Measurements from ENCODE around the gene ZNF329.

ZNF329 gene

GRCh38 chr19:58150328-58150921 is at the start of gene ZNF329:
TSS of gene ZNF329 (minus strand) at chr19:58150789. CDS start at chr19:58129503, 21,286 bp downstream.
- Histone ChIP-seq H3K27me3 (ENCODE audit: control insufficient read depth in 2 of 2, insufficient read depth in 2 of 2, low read length in 2 of 2) (no peaks in the 10 kb centered on the region), H3K4me1 (ENCODE audit: control insufficient read depth in 2 of 2, insufficient read depth in 2 of 2, low read length in 2 of 2) (peaks cover 9 to 17% of the 10 kb centered on the region in 2 donors), H3K9me3 (ENCODE audit: control insufficient read depth in 2 of 2, low read length in 2 of 2) (peaks cover 5 to 6% of the 10 kb centered on the region in 2 donors), H3K9ac (ENCODE audit: low read depth in 1 of 2, low read length in 2 of 2) (peak within 1 kb of the TSS; percentile 66 to 79), H3K27ac (ENCODE audit: low read depth in 2 of 2, low read length in 2 of 2) (peak within 1 kb of the TSS; percentile 55 to 74), H3K4me3 (ENCODE audit: low read length in 2 of 2) (peak within 1 kb of the TSS; percentile 83), H3K36me3 (ENCODE audit: control insufficient read depth in 2 of 2, insufficient read depth in 2 of 2, low read length in 2 of 2) (no peaks in the 10 kb centered on the region)

- Histone ChIP-seq H3K4me3 (ENCODE audit: low read length in 2 of 2) (peak overlapping the region in 1 of 2 donors; percentile 37), H3K27me3 (ENCODE audit: control insufficient read depth in 2 of 2, insufficient read depth in 2 of 2, low read length in 2 of 2) (no peaks in the 10 kb centered on the region), H3K9me3 (ENCODE audit: control insufficient read depth in 2 of 2, low read length in 2 of 2) (peaks cover 77 to 79% of the 10 kb centered on the region in 2 donors), H3K9ac (ENCODE audit: low read depth in 1 of 2, low read length in 2 of 2) (no peak overlapping the region), H3K4me1 (ENCODE audit: control insufficient read depth in 2 of 2, insufficient read depth in 2 of 2, low read length in 2 of 2) (no peaks in the 10 kb centered on the region), H3K27ac (ENCODE audit: low read depth in 2 of 2, low read length in 2 of 2) (no peak overlapping the region), H3K36me3 (ENCODE audit: control insufficient read depth in 2 of 2, insufficient read depth in 2 of 2, low read length in 2 of 2) (peaks cover 59 to 72% of the 10 kb centered on the region in 2 donors)
Measured at GRCh38 chr19:58196901-58197616, 46.5 kb upstream of the ZNF329 start.

- H3K27ac ChIP-seq (ENCODE audit: low read depth in 2 of 2, low read length in 2 of 2), result peak overlapping the region; percentile 99 to 100
- H3K36me3 ChIP-seq (ENCODE audit: control insufficient read depth in 2 of 2, insufficient read depth in 2 of 2, low read length in 2 of 2), result peaks cover 19 to 25% of the 10 kb centered on the region in 2 donors
- peaks cover 30 to 47% of the 10 kb centered on the region in 2 donors for H3K9me3 ChIP-seq (ENCODE audit: control insufficient read depth in 2 of 2, low read length in 2 of 2)
- peaks cover 0 to 10% of the 10 kb centered on the region in 2 donors for H3K4me1 ChIP-seq (ENCODE audit: control insufficient read depth in 2 of 2, insufficient read depth in 2 of 2, low read length in 2 of 2)
- peak overlapping the region; percentile 77 to 94 for H3K9ac ChIP-seq (ENCODE audit: low read depth in 1 of 2, low read length in 2 of 2)
- no peaks in the 10 kb centered on the region for H3K27me3 ChIP-seq (ENCODE audit: control insufficient read depth in 2 of 2, insufficient read depth in 2 of 2, low read length in 2 of 2)
- H3K4me3 ChIP-seq (ENCODE audit: low read length in 2 of 2), result peak overlapping the region; percentile 94
Measured at GRCh38 chr19:58183817-58184215, 33.2 kb upstream of the ZNF329 start.

GRCh38 chr19:58182989-58183816 is 32.6 kb upstream of the ZNF329 start, which contains the start of gene ZNF274:
TSS of gene ZNF274 (plus strand) at chr19:58183061. CDS start at chr19:58183966, 905 bp downstream.
- peaks cover 0 to 10% of the 10 kb centered on the region in 2 donors for H3K4me1 ChIP-seq (ENCODE audit: control insufficient read depth in 2 of 2, insufficient read depth in 2 of 2, low read length in 2 of 2)
- peak within 1 kb of the TSS; percentile 94 for H3K4me3 ChIP-seq (ENCODE audit: low read length in 2 of 2)
- H3K9ac ChIP-seq (ENCODE audit: low read depth in 1 of 2, low read length in 2 of 2), result peak within 1 kb of the TSS; percentile 94
- peak within 1 kb of the TSS; percentile 99 to 100 for H3K27ac ChIP-seq (ENCODE audit: low read depth in 2 of 2, low read length in 2 of 2)
- peaks cover 36 to 53% of the 10 kb centered on the region in 2 donors for H3K9me3 ChIP-seq (ENCODE audit: control insufficient read depth in 2 of 2, low read length in 2 of 2)
- peaks cover 19 to 25% of the 10 kb centered on the region in 2 donors for H3K36me3 ChIP-seq (ENCODE audit: control insufficient read depth in 2 of 2, insufficient read depth in 2 of 2, low read length in 2 of 2)
- H3K27me3 ChIP-seq (ENCODE audit: control insufficient read depth in 2 of 2, insufficient read depth in 2 of 2, low read length in 2 of 2), result no peaks in the 10 kb centered on the region

- Histone ChIP-seq H3K9me3 (ENCODE audit: control insufficient read depth in 2 of 2, low read length in 2 of 2) (peaks cover 42 to 55% of the 10 kb centered on the region in 2 donors), H3K36me3 (ENCODE audit: control insufficient read depth in 2 of 2, insufficient read depth in 2 of 2, low read length in 2 of 2) (peaks cover 21 to 24% of the 10 kb centered on the region in 2 donors)
Measured at GRCh38 chr19:58182577-58182988, 32.0 kb upstream of the ZNF329 start.

GRCh38 chr19:58181902-58182576 is 31.4 kb upstream of the ZNF329 start:
- H3K27ac ChIP-seq (ENCODE audit: low read depth in 2 of 2, low read length in 2 of 2), result peak overlapping the region; percentile 77 to 100
- H3K9ac ChIP-seq (ENCODE audit: low read depth in 1 of 2, low read length in 2 of 2), result no peak overlapping the region
- H3K36me3 ChIP-seq (ENCODE audit: control insufficient read depth in 2 of 2, insufficient read depth in 2 of 2, low read length in 2 of 2), result peaks cover 16 to 18% of the 10 kb centered on the region in 2 donors
- peak overlapping the region; percentile 68 to 94 for H3K4me3 ChIP-seq (ENCODE audit: low read length in 2 of 2)
- no peaks in the 10 kb centered on the region for H3K27me3 ChIP-seq (ENCODE audit: control insufficient read depth in 2 of 2, insufficient read depth in 2 of 2, low read length in 2 of 2)
- H3K4me1 ChIP-seq (ENCODE audit: control insufficient read depth in 2 of 2, insufficient read depth in 2 of 2, low read length in 2 of 2), result peaks cover 0 to 10% of the 10 kb centered on the region in 2 donors
- peaks cover 43 to 56% of the 10 kb centered on the region in 2 donors for H3K9me3 ChIP-seq (ENCODE audit: control insufficient read depth in 2 of 2, low read length in 2 of 2)

More at GRCh38 chr19:58182577-58182988, 32.0 kb upstream of the ZNF329 start:
- Histone ChIP-seq H3K27ac (ENCODE audit: low read depth in 2 of 2, low read length in 2 of 2) (peak overlapping the region; percentile 99 to 100), H3K9ac (ENCODE audit: low read depth in 1 of 2, low read length in 2 of 2) (no peak overlapping the region), H3K27me3 (ENCODE audit: control insufficient read depth in 2 of 2, insufficient read depth in 2 of 2, low read length in 2 of 2) (no peaks in the 10 kb centered on the region), H3K4me3 (ENCODE audit: low read length in 2 of 2) (peak overlapping the region; percentile 94), H3K4me1 (ENCODE audit: control insufficient read depth in 2 of 2, insufficient read depth in 2 of 2, low read length in 2 of 2) (peaks cover 0 to 10% of the 10 kb centered on the region in 2 donors)

- Histone ChIP-seq H3K4me1 (ENCODE audit: control insufficient read depth in 2 of 2, insufficient read depth in 2 of 2, low read length in 2 of 2) (no peaks in the 10 kb centered on the region), H3K36me3 (ENCODE audit: control insufficient read depth in 2 of 2, insufficient read depth in 2 of 2, low read length in 2 of 2) (no peaks in the 10 kb centered on the region), H3K4me3 (ENCODE audit: low read length in 2 of 2) (no peak overlapping the region), H3K9me3 (ENCODE audit: control insufficient read depth in 2 of 2, low read length in 2 of 2) (peaks cover 29 to 42% of the 10 kb centered on the region in 2 donors), H3K27me3 (ENCODE audit: control insufficient read depth in 2 of 2, insufficient read depth in 2 of 2, low read length in 2 of 2) (no peaks in the 10 kb centered on the region), H3K27ac (ENCODE audit: low read depth in 2 of 2, low read length in 2 of 2) (no peak overlapping the region), H3K9ac (ENCODE audit: low read depth in 1 of 2, low read length in 2 of 2) (no peak overlapping the region)
Measured at GRCh38 chr19:58170860-58171259, 20.3 kb upstream of the ZNF329 start.

- H3K4me3 ChIP-seq (ENCODE audit: low read length in 2 of 2), result no peak overlapping the region
- no peaks in the 10 kb centered on the region for H3K4me1 ChIP-seq (ENCODE audit: control insufficient read depth in 2 of 2, insufficient read depth in 2 of 2, low read length in 2 of 2)
- no peak overlapping the region for H3K9ac ChIP-seq (ENCODE audit: low read depth in 1 of 2, low read length in 2 of 2)
- no peak overlapping the region for H3K27ac ChIP-seq (ENCODE audit: low read depth in 2 of 2, low read length in 2 of 2)
- H3K36me3 ChIP-seq (ENCODE audit: control insufficient read depth in 2 of 2, insufficient read depth in 2 of 2, low read length in 2 of 2), result no peaks in the 10 kb centered on the region
- H3K9me3 ChIP-seq (ENCODE audit: control insufficient read depth in 2 of 2, low read length in 2 of 2), result peaks cover 40 to 42% of the 10 kb centered on the region in 2 donors
- no peaks in the 10 kb centered on the region for H3K27me3 ChIP-seq (ENCODE audit: control insufficient read depth in 2 of 2, insufficient read depth in 2 of 2, low read length in 2 of 2)
Measured at GRCh38 chr19:58166708-58167280, 16.2 kb upstream of the ZNF329 start.

GRCh38 chr19:58166268-58166667 is 15.7 kb upstream of the ZNF329 start:
- H3K36me3 ChIP-seq (ENCODE audit: control insufficient read depth in 2 of 2, insufficient read depth in 2 of 2, low read length in 2 of 2), result no peaks in the 10 kb centered on the region
- peaks cover 40 to 45% of the 10 kb centered on the region in 2 donors for H3K9me3 ChIP-seq (ENCODE audit: control insufficient read depth in 2 of 2, low read length in 2 of 2)
- no peak overlapping the region for H3K9ac ChIP-seq (ENCODE audit: low read depth in 1 of 2, low read length in 2 of 2)
- no peak overlapping the region for H3K4me3 ChIP-seq (ENCODE audit: low read length in 2 of 2)
- H3K4me1 ChIP-seq (ENCODE audit: control insufficient read depth in 2 of 2, insufficient read depth in 2 of 2, low read length in 2 of 2), result no peaks in the 10 kb centered on the region
- no peak overlapping the region for H3K27ac ChIP-seq (ENCODE audit: low read depth in 2 of 2, low read length in 2 of 2)
- no peaks in the 10 kb centered on the region for H3K27me3 ChIP-seq (ENCODE audit: control insufficient read depth in 2 of 2, insufficient read depth in 2 of 2, low read length in 2 of 2)

Measured in mucosa of rectum (tissue), 2 donors.